ENCODE measurements around the gene TMEM208.

TMEM208 gene

GRCh38 chr16:67252609-67253497 is 25.9 kb downstream of the TMEM208 start:
- no peak for DNase-seq (ENCODE audit: low spot score)

- DNase-seq (ENCODE audit: low spot score): peak; percentile 60
Measured at GRCh38 chr16:67254801-67255552, 28.0 kb downstream of the TMEM208 start.

GRCh38 chr16:67255553-67256221 is 28.8 kb downstream of the TMEM208 start:
- DNase-seq (ENCODE audit: low spot score): no peak

GRCh38 chr16:67256701-67257230 is 29.8 kb downstream of the TMEM208 start:
- no peak for DNase-seq (ENCODE audit: low spot score)

- no peak for DNase-seq (ENCODE audit: low spot score)
Measured at GRCh38 chr16:67257486-67258160, 30.7 kb downstream of the TMEM208 start.

- no peak for DNase-seq (ENCODE audit: low spot score)
Measured at GRCh38 chr16:67258161-67258835, 31.4 kb downstream of the TMEM208 start.

GRCh38 chr16:67259705-67260104 is 32.8 kb downstream of the TMEM208 start:
- no peak for DNase-seq (ENCODE audit: low spot score)

GRCh38 chr16:67260426-67261063 is 33.6 kb downstream of the TMEM208 start:
- peak; percentile 80 for DNase-seq (ENCODE audit: low spot score)

GRCh38 chr16:67263201-67263600 is 36.3 kb downstream of the TMEM208 start:
- DNase-seq (ENCODE audit: low spot score): no peak

GRCh38 chr16:67264277-67264676 is 37.3 kb downstream of the TMEM208 start:
- DNase-seq (ENCODE audit: low spot score): no peak

GRCh38 chr16:67264866-67265265 is 37.9 kb downstream of the TMEM208 start:
- DNase-seq (ENCODE audit: low spot score): no peak

- DNase-seq (ENCODE audit: low spot score): no peak
Measured at GRCh38 chr16:67265834-67266233, 38.9 kb downstream of the TMEM208 start.

- DNase-seq (ENCODE audit: low spot score): peak; percentile 94
Measured at GRCh38 chr16:67268136-67268579, 41.2 kb downstream of the TMEM208 start.

GRCh38 chr16:67269766-67270165 is 42.8 kb downstream of the TMEM208 start:
- no peak for DNase-seq (ENCODE audit: low spot score)

- DNase-seq (ENCODE audit: low spot score): no peak
Measured at GRCh38 chr16:67270931-67271338, 44.0 kb downstream of the TMEM208 start.

GRCh38 chr16:67271446-67271845 is 44.5 kb downstream of the TMEM208 start:
- DNase-seq (ENCODE audit: low spot score): no peak

GRCh38 chr16:67275321-67275720 is 48.4 kb downstream of the TMEM208 start:
- DNase-seq (ENCODE audit: low spot score): no peak

GRCh38 chr16:67277294-67277998 is 50.5 kb downstream of the TMEM208 start:
- DNase-seq (ENCODE audit: low spot score): peak; percentile 45

- no peak for DNase-seq (ENCODE audit: low spot score)
Measured at GRCh38 chr16:67277999-67278772, 51.3 kb downstream of the TMEM208 start.

Measured in hematopoietic multipotent progenitor cell treated with erythropoietin and hydrocortisone succinate and interleukin-3 and kit ligand, for 17 days (in vitro differentiated cells).